Measurements from ENCODE around the gene SORBS1. TPM values are rescaled to one million over a fixed set of nuclear protein-coding genes. Genes with fewer than 3 reads are reported as not detected.

The SORBS1 gene
- total RNA-seq, 4 donors from 2014 or later: 23.3 to 359 (median 72.2) TPM

DNA sequence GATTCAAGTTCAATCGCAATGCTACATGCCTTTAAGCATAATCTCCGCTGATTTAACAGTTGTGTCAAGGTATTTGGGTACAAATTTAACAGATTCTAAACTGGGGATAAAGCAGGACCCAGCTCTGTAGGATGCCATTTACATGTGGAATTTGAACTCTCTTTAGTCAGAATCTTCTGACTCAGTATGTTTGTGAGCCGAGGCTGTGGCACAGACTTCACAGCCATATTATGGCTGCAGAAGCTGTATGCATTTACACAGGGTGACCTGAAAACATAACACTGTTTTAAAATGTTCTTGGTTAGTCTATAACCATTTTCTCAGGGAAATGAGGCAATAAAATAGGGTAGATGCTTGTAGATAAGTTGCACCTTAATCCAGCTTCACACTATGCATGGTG lies 279.1 kb downstream of the SORBS1 start:
- Histone ChIP-seq H3K27me3 (no peaks in the 10 kb centered on the region), H3K9me3 (no peaks in the 10 kb centered on the region), H3K4me1 (peaks cover 20 to 99% (median 60%) of the 10 kb centered on the region in 3 donors), H3K4me3 (no peak overlapping the region), H3K36me3 (no peaks in the 10 kb centered on the region), H3K27ac (peak overlapping the region in 3 of 4 donors; percentile 29 to 93 (median 92))
- TF ChIP-seq POLR2A (IDR thresholded peaks at IDR 0.05): no peak
- no peak for TF ChIP-seq CTCF (IDR thresholded peaks at IDR 0.05)
- 72 to 85% methylated on average over 3 of the region's 3 CpGs for WGBS, 2 donors
- intact Hi-C loops (cut with DNase I): no loop called here
- DNase-seq: no peak

- Histone ChIP-seq H3K27me3 (no peaks in the 10 kb centered on the region), H3K27ac (peak overlapping the region; percentile 23 to 93 (median 88)), H3K36me3 (no peaks in the 10 kb centered on the region), H3K4me3 (no peak overlapping the region), H3K4me1 (peaks cover 26 to 99% (median 60%) of the 10 kb centered on the region in 3 donors), H3K9me3 (no peaks in the 10 kb centered on the region)
- intact Hi-C loops (cut with DNase I): no loop called here
- 47 to 72% methylated on average over 2 of the region's 2 CpGs for WGBS, 2 donors
- no peak for DNase-seq
- TF ChIP-seq POLR2A (IDR thresholded peaks at IDR 0.05) (no peak), CTCF (IDR thresholded peaks at IDR 0.05) (no peak)
These were observed 280.0 kb downstream of the SORBS1 start for GRCh38 chr10:95281206-95281605.

DNA sequence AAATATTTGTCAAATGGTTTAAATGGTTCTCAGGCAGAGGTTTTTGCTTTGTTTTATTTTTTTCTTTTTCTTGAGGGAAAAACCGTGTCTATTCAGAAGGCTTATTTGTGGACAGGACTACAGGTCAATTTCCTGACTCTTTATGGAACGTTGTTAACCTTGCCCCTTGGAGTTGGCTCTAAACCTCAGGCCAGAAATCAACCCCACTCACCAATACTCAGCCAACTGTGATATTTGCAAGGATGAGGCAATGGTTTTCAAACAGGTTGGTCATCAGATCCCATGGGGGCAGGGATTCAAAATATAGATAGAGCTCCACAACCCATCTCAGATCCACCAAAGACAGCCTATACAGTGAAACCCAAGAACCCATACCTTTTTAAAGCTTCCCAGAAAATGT lies 280.5 kb downstream of the SORBS1 start:
- intact Hi-C loops (cut with DNase I): no loop called here
- Histone ChIP-seq H3K4me3 (no peak overlapping the region), H3K9me3 (no peaks in the 10 kb centered on the region), H3K4me1 (peaks cover 31 to 99% (median 60%) of the 10 kb centered on the region in 3 donors), H3K27me3 (no peaks in the 10 kb centered on the region), H3K27ac (peak overlapping the region; percentile 23 to 93 (median 88)), H3K36me3 (no peaks in the 10 kb centered on the region)
- WGBS, 2 donors: 36 to 46% methylated on average over 2 of the region's 2 CpGs
- TF ChIP-seq CTCF (IDR thresholded peaks at IDR 0.05): no peak
- TF ChIP-seq POLR2A (IDR thresholded peaks at IDR 0.05): no peak
- DNase-seq: no peak

- intact Hi-C loops (cut with DNase I): no loop called here
- 24 to 41% methylated on average over 3 to 4 of the region's 4 CpGs for WGBS, 2 donors
These were observed 281.9 kb downstream of the SORBS1 start for GRCh38 chr10:95279042-95279820.

More at GRCh38 chr10:95279042-95279820, 281.9 kb downstream of the SORBS1 start:
- H3K4me3 ChIP-seq: no peak overlapping the region
- no peak for TF ChIP-seq POLR2A (IDR thresholded peaks at IDR 0.05)
- TF ChIP-seq CTCF (IDR thresholded peaks at IDR 0.05): no peak
- H3K27ac ChIP-seq: peak overlapping the region; percentile 79 to 93 (median 88)
- DNase-seq: no peak
- H3K27me3 ChIP-seq: no peaks in the 10 kb centered on the region
- H3K36me3 ChIP-seq: no peaks in the 10 kb centered on the region
- no peaks in the 10 kb centered on the region for H3K9me3 ChIP-seq
- peaks cover 45 to 99% (median 74%) of the 10 kb centered on the region in 3 donors for H3K4me1 ChIP-seq
